Nephron progenitor cell (in vitro differentiated cells): Measurements from ENCODE around the gene AK1.

ENCODE experiments used
- DNase-seq: peaks from one replicate; pipeline ENCODE4 v3.0.0; 2021
- H3K27ac Mint-ChIP-seq: 2 replicates; pipeline ENCODE4 v1.8.0; 2021; ENCODE audit warnings: mild to moderate bottlenecking, moderate library complexity, mixed read lengths
- H3K27me3 Mint-ChIP-seq: 2 replicates; pipeline ENCODE4 v1.8.0; 2021; ENCODE audit warnings: mild to moderate bottlenecking, low read depth, mixed read lengths; ENCODE audit not compliant: poor library complexity
- H3K36me3 Mint-ChIP-seq: 2 replicates; pipeline ENCODE4 v1.8.0; 2021; ENCODE audit warnings: low read depth, mixed read lengths
- H3K4me1 Mint-ChIP-seq: 2 replicates; pipeline ENCODE4 v1.8.0; 2021; ENCODE audit warnings: mixed read lengths
- H3K4me3 Mint-ChIP-seq: 2 replicates; pipeline ENCODE4 v1.8.0; 2021; ENCODE audit warnings: mild to moderate bottlenecking, moderate library complexity, mixed read lengths
- H3K9me3 Mint-ChIP-seq: 2 replicates; pipeline ENCODE4 v1.8.0; 2021; ENCODE audit warnings: mild to moderate bottlenecking, moderate library complexity, mixed read lengths
- TF ChIP-seq, protein P1 (sequence below): fragments of 200-600 bp; sonication (generic); IDR thresholded peaks from 2 replicates; pipeline ENCODE4 v1.5.0; 2021; ENCODE audit warnings: antibody characterized with exemption

The AK1 gene

GRCh38 chr9:127917603-127918002, 40.1 kb upstream of the AK1 start:
- Mint-ChIP-seq H3K27ac (no peak overlapping the region), H3K27me3 (peaks cover 32% of the 10 kb centered on the region), H3K4me3 (no peak overlapping the region), H3K4me1 (peaks cover 29% of the 10 kb centered on the region), H3K36me3 (no peaks in the 10 kb centered on the region), H3K9me3 (no peaks in the 10 kb centered on the region)
- no peak for DNase-seq
- TF ChIP-seq, protein P1, sequence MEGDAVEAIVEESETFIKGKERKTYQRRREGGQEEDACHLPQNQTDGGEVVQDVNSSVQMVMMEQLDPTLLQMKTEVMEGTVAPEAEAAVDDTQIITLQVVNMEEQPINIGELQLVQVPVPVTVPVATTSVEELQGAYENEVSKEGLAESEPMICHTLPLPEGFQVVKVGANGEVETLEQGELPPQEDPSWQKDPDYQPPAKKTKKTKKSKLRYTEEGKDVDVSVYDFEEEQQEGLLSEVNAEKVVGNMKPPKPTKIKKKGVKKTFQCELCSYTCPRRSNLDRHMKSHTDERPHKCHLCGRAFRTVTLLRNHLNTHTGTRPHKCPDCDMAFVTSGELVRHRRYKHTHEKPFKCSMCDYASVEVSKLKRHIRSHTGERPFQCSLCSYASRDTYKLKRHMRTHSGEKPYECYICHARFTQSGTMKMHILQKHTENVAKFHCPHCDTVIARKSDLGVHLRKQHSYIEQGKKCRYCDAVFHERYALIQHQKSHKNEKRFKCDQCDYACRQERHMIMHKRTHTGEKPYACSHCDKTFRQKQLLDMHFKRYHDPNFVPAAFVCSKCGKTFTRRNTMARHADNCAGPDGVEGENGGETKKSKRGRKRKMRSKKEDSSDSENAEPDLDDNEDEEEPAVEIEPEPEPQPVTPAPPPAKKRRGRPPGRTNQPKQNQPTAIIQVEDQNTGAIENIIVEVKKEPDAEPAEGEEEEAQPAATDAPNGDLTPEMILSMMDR: no peak

- peaks cover 29% of the 10 kb centered on the region for H3K4me1 Mint-ChIP-seq
- H3K36me3 Mint-ChIP-seq: no peaks in the 10 kb centered on the region
- DNase-seq: peak; percentile 98
- H3K9me3 Mint-ChIP-seq: no peaks in the 10 kb centered on the region
- H3K4me3 Mint-ChIP-seq: peak within 1 kb of the TSS; percentile 80
- H3K27ac Mint-ChIP-seq: no peak within 1 kb of the TSS
- H3K27me3 Mint-ChIP-seq: peaks cover 25% of the 10 kb centered on the region
- TF ChIP-seq, protein P1: no peak
Observed at GRCh38 chr9:127916720-127917581, 39.5 kb upstream of the AK1 start, which contains the start of gene ST6GALNAC4. Gene ST6GALNAC4, minus strand, starts transcription at chr9:127917041. Its CDS starts 622 bp downstream, at chr9:127916419.

DNA sequence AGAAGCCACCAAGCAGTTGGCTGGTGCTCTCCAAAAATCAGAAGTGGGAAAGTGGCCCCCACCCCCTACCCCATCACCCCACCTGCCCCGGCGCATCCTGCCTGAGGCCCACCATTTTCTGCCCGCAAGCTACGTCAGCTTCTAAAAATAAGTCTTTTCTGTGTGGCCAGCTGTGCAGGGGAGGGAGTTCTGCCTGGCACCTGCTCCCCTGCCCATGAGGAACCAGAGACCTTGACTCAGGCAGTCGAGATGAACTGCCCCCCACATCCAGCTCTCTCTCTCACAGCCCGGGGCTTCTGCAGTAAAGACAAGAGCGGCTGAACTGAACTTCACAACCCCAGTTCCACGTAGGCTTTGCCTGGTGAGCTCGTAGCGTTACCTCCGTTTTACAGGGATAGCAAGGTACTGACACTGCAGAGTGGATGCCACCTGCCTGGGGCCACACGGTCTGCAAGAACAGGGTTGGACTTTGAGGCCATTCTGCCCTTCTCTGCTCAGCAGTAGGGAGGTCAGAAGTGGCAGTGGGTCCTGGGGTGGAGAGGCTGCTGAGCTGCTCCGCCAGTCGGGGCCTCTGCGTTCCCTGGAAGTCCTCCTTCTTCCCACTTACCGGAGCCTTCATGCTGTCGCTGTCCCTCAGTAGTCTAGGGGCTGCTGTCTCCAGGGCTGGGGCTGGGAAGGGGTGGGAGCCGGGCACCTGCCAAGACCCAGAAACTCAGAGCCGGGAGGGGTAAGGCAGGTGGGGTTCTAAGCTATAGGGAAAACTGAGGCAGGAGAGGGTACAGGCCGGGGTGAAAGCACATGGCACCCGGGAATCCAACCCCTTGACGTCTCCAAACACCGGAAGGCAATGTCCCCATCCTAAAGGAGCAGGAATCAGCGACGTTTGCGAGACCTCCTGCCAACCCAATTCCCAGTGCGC, 38.6 kb upstream of the AK1 start:
- H3K27ac Mint-ChIP-seq: no peak overlapping the region
- peaks cover 34% of the 10 kb centered on the region for H3K4me1 Mint-ChIP-seq
- no peaks in the 10 kb centered on the region for H3K9me3 Mint-ChIP-seq
- peak overlapping the region; percentile 80 for H3K4me3 Mint-ChIP-seq
- TF ChIP-seq, protein P1: no peak
- peaks cover 2% of the 10 kb centered on the region for H3K36me3 Mint-ChIP-seq
- DNase-seq: no peak
- H3K27me3 Mint-ChIP-seq: peaks cover 17% of the 10 kb centered on the region

DNA sequence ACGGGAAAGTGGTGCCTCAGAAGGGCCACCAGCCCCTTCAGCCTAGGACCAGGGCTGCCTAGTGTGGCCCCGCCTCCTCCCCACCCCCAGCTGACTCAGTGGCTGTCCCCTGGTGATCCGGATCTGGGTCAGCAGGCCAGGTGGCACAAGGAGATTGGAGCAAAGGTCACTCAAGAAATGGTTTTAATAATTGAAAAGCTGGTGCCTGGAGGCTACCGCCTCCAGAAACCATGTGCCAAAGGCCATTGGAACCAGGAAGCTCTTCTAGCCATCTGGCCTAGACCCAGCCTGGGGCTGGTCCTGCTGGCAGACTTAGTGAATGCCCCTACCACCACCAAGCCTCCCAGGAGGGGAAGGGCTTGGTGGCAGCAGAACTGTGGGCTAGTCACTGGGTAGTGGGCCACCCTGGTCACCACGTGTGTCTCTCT, 37.9 kb upstream of the AK1 start:
- Mint-ChIP-seq H3K4me1 (peaks cover 41% of the 10 kb centered on the region), H3K36me3 (peaks cover 5% of the 10 kb centered on the region)
- no peak for DNase-seq

DNA sequence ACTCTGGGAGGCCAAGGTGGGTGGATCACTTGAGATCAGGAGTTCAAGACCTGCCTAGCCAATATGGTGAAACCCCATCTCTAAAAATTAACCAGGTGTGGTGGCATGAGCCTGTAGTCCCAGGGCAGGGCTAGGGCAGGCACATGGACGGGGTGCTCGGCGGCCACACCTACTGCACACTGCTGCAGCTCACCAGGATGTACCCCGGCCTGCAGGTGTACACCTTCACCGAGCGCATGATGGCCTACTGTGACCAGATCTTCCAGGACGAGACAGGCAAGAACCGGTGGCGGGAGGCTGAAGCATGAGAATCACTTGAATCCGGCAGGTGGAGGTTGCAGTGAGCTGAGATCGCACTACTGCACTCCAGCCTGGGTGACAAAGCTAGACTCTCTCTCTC, 36.2 kb upstream of the AK1 start:
- no peak for DNase-seq
- no peaks in the 10 kb centered on the region for H3K9me3 Mint-ChIP-seq
- TF ChIP-seq, protein P1: no peak
- peaks cover 10% of the 10 kb centered on the region for H3K27me3 Mint-ChIP-seq
- H3K4me3 Mint-ChIP-seq: no peak overlapping the region
- H3K36me3 Mint-ChIP-seq: peaks cover 5% of the 10 kb centered on the region
- H3K27ac Mint-ChIP-seq: no peak overlapping the region
- peaks cover 37% of the 10 kb centered on the region for H3K4me1 Mint-ChIP-seq

More for the DNA sequence above, 37.9 kb upstream of the AK1 start:
- TF ChIP-seq, protein P1: no peak
- Mint-ChIP-seq H3K4me3 (no peak overlapping the region), H3K9me3 (no peaks in the 10 kb centered on the region), H3K27me3 (peaks cover 10% of the 10 kb centered on the region), H3K27ac (no peak overlapping the region)
